ENCODE data around the gene ABCA8.

ABCA8 gene

DNA sequence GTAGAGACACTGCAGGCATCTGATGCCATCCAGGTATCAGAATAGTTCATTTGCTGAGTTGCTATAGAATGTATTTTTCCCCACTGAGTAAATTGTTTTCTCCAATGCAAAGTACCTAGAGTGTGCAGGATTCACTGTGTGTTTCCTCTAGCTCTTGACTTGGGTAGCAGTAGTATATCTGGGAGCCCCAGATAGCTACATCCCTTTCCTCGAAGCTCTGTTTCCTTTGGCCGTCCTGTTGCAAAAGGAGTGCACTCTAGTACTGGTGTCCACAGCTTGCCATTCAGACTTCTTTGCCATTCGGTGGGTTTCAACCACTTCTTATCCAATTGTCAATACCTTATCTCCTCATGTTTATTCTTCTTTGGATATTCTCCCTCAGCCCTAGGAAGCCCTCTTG lies 12.8 kb downstream of the ABCA8 start:
- no peaks in the 10 kb centered on the region for H3K27me3 ChIP-seq (replicated peaks in 2 of 5; ENCODE audit: control insufficient read depth in 4 of 5, insufficient read depth in 5 of 5, low read length in 4 of 5)
- WGBS (ENCODE audit: insufficient coverage): 50% methylated on average over 3 of the region's 3 CpGs
- H3K4me1 ChIP-seq (ENCODE audit: control extremely low read depth in 1 of 4, control insufficient read depth in 4 of 4, insufficient read depth in 4 of 4, low read length in 3 of 4): peaks cover 0 to 6% (median 3%) of the 10 kb centered on the region in 4 experiments
- H3K4me3 ChIP-seq (ENCODE audit: control insufficient read depth in 1 of 7, extremely low read depth in 1 of 7, insufficient read depth in 4 of 7, low read depth in 2 of 7, low read length in 6 of 7): no peak overlapping the region
- no peaks in the 10 kb centered on the region for H3K9me3 ChIP-seq (ENCODE audit: control extremely low read depth in 1 of 5, control insufficient read depth in 4 of 5, insufficient read depth in 2 of 5, low read depth in 1 of 5, low read length in 4 of 5)
- no peak overlapping the region for H3K27ac ChIP-seq (ENCODE audit: insufficient read depth in 1 of 2, low read depth in 1 of 2, low read length in 2 of 2, poor library complexity in 1 of 2, severe bottlenecking in 2 of 2)
- ChIA-PET CTCF (no interaction called here), POLR2A (no interaction called here)
- H3K36me3 ChIP-seq (ENCODE audit: control insufficient read depth in 4 of 4, insufficient read depth in 4 of 4, low read length in 3 of 4): no peaks in the 10 kb centered on the region
- DNase-seq: no peak

DNA sequence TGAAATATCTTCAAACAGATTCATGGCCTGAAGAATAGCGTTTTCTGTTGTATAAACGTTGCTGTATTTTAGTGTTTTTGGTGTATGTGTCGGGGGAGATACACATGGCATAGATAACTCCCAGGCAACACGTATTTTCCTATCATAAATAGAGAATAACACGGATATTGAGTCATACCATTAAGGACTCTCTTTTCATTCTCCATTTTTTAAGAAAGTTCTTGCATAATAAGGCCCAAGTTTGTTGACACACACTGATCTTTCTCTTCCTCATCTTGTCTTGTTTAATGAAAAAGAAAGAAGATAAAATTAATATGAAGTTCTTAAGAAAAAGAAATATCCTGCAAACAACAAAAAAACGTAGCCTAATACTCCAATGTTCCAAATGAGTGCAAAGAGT lies 13.4 kb downstream of the ABCA8 start:
- ChIA-PET POLR2A (no interaction called here), CTCF (no interaction called here)
- no peaks in the 10 kb centered on the region for H3K9me3 ChIP-seq (ENCODE audit: control extremely low read depth in 1 of 5, control insufficient read depth in 4 of 5, insufficient read depth in 2 of 5, low read depth in 1 of 5, low read length in 4 of 5)
- no peak for DNase-seq
- no peaks in the 10 kb centered on the region for H3K36me3 ChIP-seq (ENCODE audit: control insufficient read depth in 4 of 4, insufficient read depth in 4 of 4, low read length in 3 of 4)
- H3K27me3 ChIP-seq (replicated peaks in 2 of 5; ENCODE audit: control insufficient read depth in 4 of 5, insufficient read depth in 5 of 5, low read length in 4 of 5): no peaks in the 10 kb centered on the region
- no peak overlapping the region for H3K27ac ChIP-seq (ENCODE audit: insufficient read depth in 1 of 2, low read depth in 1 of 2, low read length in 2 of 2, poor library complexity in 1 of 2, severe bottlenecking in 2 of 2)
- 95% methylated on average over 3 of the region's 6 CpGs for WGBS (ENCODE audit: insufficient coverage)
- H3K4me3 ChIP-seq (ENCODE audit: control insufficient read depth in 1 of 7, extremely low read depth in 1 of 7, insufficient read depth in 4 of 7, low read depth in 2 of 7, low read length in 6 of 7): no peak overlapping the region
- peaks cover 0 to 6% (median 3%) of the 10 kb centered on the region in 4 experiments for H3K4me1 ChIP-seq (ENCODE audit: control extremely low read depth in 1 of 4, control insufficient read depth in 4 of 4, insufficient read depth in 4 of 4, low read length in 3 of 4)

DNA sequence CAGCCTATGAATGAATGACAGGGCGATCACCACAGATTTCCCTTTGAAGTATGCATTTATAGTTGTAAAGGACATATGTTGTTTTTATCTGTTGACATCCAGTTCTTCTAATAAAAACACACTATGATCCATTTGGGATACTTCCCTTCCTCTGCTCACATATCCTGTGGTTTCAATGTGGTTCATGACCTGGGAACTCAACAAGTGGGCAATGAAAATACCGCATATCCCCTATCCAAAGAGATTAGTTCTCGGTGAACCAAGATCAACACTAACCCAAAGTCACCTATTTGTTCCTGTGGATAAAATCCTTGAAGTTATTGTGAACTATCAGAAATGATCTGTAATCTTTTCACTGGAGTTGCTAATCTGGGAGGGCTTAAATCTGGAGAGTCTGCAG lies 16.0 kb downstream of the ABCA8 start:
- CTCF ChIA-PET: no interaction called here
- no peaks in the 10 kb centered on the region for H3K9me3 ChIP-seq (ENCODE audit: control extremely low read depth in 1 of 5, control insufficient read depth in 4 of 5, insufficient read depth in 2 of 5, low read depth in 1 of 5, low read length in 4 of 5)
- no peak overlapping the region for H3K4me3 ChIP-seq (ENCODE audit: control insufficient read depth in 1 of 7, extremely low read depth in 1 of 7, insufficient read depth in 4 of 7, low read depth in 2 of 7, low read length in 6 of 7)
- H3K36me3 ChIP-seq (ENCODE audit: control insufficient read depth in 4 of 4, insufficient read depth in 4 of 4, low read length in 3 of 4): no peaks in the 10 kb centered on the region
- DNase-seq: no peak
- POLR2A ChIA-PET: no interaction called here
- WGBS (ENCODE audit: insufficient coverage): no CpG with 5 or more reads among the region's 3 CpGs
- no peaks in the 10 kb centered on the region for H3K4me1 ChIP-seq (ENCODE audit: control extremely low read depth in 1 of 4, control insufficient read depth in 4 of 4, insufficient read depth in 4 of 4, low read length in 3 of 4)
- H3K27me3 ChIP-seq (replicated peaks in 2 of 5; ENCODE audit: control insufficient read depth in 4 of 5, insufficient read depth in 5 of 5, low read length in 4 of 5): no peaks in the 10 kb centered on the region
- no peak overlapping the region for H3K27ac ChIP-seq (ENCODE audit: insufficient read depth in 1 of 2, low read depth in 1 of 2, low read length in 2 of 2, poor library complexity in 1 of 2, severe bottlenecking in 2 of 2)

DNA sequence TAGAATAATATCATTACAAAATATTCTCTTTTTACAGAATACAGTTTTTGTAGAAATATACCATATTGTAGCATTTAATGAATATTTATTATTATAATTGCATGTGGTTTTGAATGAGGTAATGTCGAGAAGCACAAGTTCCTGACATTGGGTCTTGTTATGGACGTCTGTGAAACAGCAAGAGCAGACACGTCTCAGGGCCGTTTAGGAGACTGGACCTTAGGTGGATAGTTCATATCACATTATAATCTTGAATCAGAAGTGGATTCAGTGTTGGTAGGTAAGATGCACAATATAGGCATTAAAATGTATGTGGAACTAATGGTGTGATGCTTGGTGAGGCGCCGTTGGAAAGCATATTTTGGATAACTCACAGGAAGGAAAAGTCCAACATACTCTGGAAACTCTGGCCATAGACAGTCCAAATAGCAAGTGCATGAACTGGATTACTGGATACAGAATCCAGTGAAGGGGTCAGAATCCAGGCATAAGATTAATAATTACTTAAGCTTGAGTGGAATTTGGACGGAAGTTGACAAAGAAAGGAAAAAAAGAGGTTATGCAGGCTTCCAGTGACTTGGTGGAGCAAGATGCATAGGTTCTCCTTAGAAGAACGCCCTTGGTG lies 17.2 kb downstream of the ABCA8 start:
- Histone ChIP-seq H3K36me3 (ENCODE audit: control insufficient read depth in 4 of 4, insufficient read depth in 4 of 4, low read length in 3 of 4) (no peaks in the 10 kb centered on the region), H3K9me3 (ENCODE audit: control extremely low read depth in 1 of 5, control insufficient read depth in 4 of 5, insufficient read depth in 2 of 5, low read depth in 1 of 5, low read length in 4 of 5) (no peaks in the 10 kb centered on the region), H3K27ac (ENCODE audit: insufficient read depth in 1 of 2, low read depth in 1 of 2, low read length in 2 of 2, poor library complexity in 1 of 2, severe bottlenecking in 2 of 2) (no peak overlapping the region), H3K4me1 (ENCODE audit: control extremely low read depth in 1 of 4, control insufficient read depth in 4 of 4, insufficient read depth in 4 of 4, low read length in 3 of 4) (no peaks in the 10 kb centered on the region), H3K4me3 (ENCODE audit: control insufficient read depth in 1 of 7, extremely low read depth in 1 of 7, insufficient read depth in 4 of 7, low read depth in 2 of 7, low read length in 6 of 7) (no peak overlapping the region), H3K27me3 (replicated peaks in 2 of 5; ENCODE audit: control insufficient read depth in 4 of 5, insufficient read depth in 5 of 5, low read length in 4 of 5) (no peaks in the 10 kb centered on the region)
- WGBS (ENCODE audit: insufficient coverage): 73% methylated on average over 3 of the region's 8 CpGs
- ChIA-PET POLR2A (no interaction called here), CTCF (no interaction called here)
- no peak for DNase-seq

DNA sequence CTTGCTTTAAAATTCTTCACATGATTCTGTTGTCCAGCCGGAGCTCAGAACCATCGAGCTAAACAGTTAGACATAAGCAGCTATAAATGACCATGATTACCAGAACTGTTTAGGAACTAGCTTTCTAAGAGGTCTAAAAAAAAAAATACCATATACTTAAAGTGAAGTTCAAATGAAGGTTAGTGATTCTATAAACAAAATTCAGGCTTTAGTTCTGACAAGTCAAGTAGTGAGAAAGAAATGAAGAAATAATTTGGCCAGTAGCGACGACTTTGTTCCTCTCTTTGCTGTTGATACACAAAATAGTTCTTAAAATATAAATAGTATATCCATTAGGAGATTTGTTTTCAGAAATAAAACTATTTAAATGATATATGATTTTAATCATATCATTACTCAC lies 27.7 kb downstream of the ABCA8 start:
- Histone ChIP-seq H3K9me3 (ENCODE audit: control extremely low read depth in 1 of 5, control insufficient read depth in 4 of 5, insufficient read depth in 2 of 5, low read depth in 1 of 5, low read length in 4 of 5) (no peaks in the 10 kb centered on the region), H3K4me3 (ENCODE audit: control insufficient read depth in 1 of 7, extremely low read depth in 1 of 7, insufficient read depth in 4 of 7, low read depth in 2 of 7, low read length in 6 of 7) (no peak overlapping the region), H3K27ac (ENCODE audit: insufficient read depth in 1 of 2, low read depth in 1 of 2, low read length in 2 of 2, poor library complexity in 1 of 2, severe bottlenecking in 2 of 2) (no peak overlapping the region), H3K36me3 (ENCODE audit: control insufficient read depth in 4 of 4, insufficient read depth in 4 of 4, low read length in 3 of 4) (no peaks in the 10 kb centered on the region), H3K27me3 (replicated peaks in 2 of 5; ENCODE audit: control insufficient read depth in 4 of 5, insufficient read depth in 5 of 5, low read length in 4 of 5) (no peaks in the 10 kb centered on the region), H3K4me1 (ENCODE audit: control extremely low read depth in 1 of 4, control insufficient read depth in 4 of 4, insufficient read depth in 4 of 4, low read length in 3 of 4) (no peaks in the 10 kb centered on the region)
- POLR2A ChIA-PET: interaction anchor here (1.2 kb wide), 1 partner anchor 10 kb away, joined by 4 read pairs; no protein-coding TSS in a partner anchor
- CTCF ChIA-PET: no interaction called here
- WGBS (ENCODE audit: insufficient coverage): 100% methylated on average over 1 of the region's 4 CpGs
- no peak for DNase-seq

DNA sequence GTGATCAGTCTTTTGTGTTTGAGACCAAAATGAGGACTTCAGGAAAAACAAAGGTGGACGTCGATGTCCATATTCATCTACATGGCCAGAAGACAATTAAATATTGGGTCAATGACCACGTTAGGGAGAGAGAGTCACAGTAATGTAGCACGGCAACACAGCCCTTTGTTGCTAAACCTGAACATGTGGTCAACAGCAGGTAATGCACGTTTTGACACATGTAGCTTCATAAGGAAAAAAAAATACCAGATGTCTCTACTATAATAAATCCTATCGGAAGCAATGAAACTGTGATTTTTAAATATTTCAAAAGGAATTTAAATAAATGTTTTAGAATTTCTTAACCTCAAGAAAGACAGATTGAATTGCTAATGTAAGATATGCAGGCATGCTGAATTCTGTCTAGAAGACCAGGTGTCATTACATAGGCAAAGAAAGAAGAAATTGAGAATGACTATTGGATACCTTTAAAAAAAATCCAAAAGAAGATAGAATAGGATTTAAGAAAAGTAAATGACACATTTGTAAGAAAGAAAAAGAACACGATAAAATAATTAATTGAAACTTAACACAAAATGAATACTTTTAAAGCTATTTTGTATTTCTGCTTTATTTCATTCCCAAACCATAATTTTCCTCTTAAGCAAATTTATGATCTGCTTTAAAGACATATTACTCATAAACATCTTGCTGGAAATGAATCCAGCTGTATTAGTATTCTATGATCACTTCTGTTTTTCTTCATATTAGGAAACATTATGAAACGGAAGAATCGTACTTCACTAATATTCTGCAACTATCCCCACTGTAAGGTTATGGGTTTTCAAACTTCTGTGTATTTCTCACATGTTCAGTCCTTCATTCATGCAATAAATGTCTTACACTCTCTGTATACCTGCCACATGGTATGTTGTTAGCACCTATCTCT lies 30.1 kb downstream of the ABCA8 start:
- Histone ChIP-seq H3K27ac (ENCODE audit: insufficient read depth in 1 of 2, low read depth in 1 of 2, low read length in 2 of 2, poor library complexity in 1 of 2, severe bottlenecking in 2 of 2) (no peak overlapping the region), H3K9me3 (ENCODE audit: control extremely low read depth in 1 of 5, control insufficient read depth in 4 of 5, insufficient read depth in 2 of 5, low read depth in 1 of 5, low read length in 4 of 5) (no peaks in the 10 kb centered on the region), H3K27me3 (replicated peaks in 2 of 5; ENCODE audit: control insufficient read depth in 4 of 5, insufficient read depth in 5 of 5, low read length in 4 of 5) (no peaks in the 10 kb centered on the region), H3K4me1 (ENCODE audit: control extremely low read depth in 1 of 4, control insufficient read depth in 4 of 4, insufficient read depth in 4 of 4, low read length in 3 of 4) (no peaks in the 10 kb centered on the region), H3K4me3 (ENCODE audit: control insufficient read depth in 1 of 7, extremely low read depth in 1 of 7, insufficient read depth in 4 of 7, low read depth in 2 of 7, low read length in 6 of 7) (no peak overlapping the region), H3K36me3 (ENCODE audit: control insufficient read depth in 4 of 4, insufficient read depth in 4 of 4, low read length in 3 of 4) (no peaks in the 10 kb centered on the region)
- WGBS (ENCODE audit: insufficient coverage): 98% methylated on average over 5 of the region's 9 CpGs
- POLR2A ChIA-PET: no interaction called here
- DNase-seq: no peak
- CTCF ChIA-PET: interaction anchor here (1.2 kb wide), 1 partner anchor 8 kb away, joined by 3 read pairs; no protein-coding TSS in a partner anchor

DNA sequence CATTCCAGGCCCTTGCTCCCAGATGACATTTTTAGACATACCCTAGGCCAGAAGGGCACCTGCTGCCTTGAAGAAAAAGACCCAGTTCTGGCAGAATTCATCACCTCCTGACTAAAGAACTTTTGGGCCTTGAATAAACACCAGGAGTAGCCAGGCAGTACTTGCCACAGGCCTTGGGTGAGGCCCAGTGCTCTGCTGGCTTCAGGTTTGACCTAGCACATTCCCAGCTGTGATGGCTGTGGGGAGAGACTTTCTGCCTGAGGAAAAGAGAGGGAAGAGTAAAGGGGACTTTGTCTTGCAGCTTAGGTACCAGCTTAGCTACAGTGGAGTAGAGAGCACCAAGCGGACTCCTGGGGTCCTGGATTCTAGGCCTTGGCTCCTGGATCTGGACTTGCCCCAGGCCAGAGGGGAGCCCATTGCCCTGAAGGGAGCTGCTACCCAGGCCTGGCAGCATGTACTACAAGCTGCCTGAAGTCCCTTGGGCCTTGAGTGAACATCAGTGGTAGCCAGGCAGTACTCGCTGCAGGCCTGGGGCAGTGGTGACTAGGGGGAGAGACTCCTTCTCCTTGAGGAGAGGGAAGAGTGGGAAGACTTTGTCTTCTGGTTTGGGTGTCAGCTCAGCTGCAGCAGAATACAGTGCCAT lies 44.3 kb downstream of the ABCA8 start:
- CTCF ChIA-PET: no interaction called here
- Histone ChIP-seq H3K4me3 (ENCODE audit: control insufficient read depth in 1 of 7, extremely low read depth in 1 of 7, insufficient read depth in 4 of 7, low read depth in 2 of 7, low read length in 6 of 7) (no peak overlapping the region), H3K27ac (ENCODE audit: insufficient read depth in 1 of 2, low read depth in 1 of 2, low read length in 2 of 2, poor library complexity in 1 of 2, severe bottlenecking in 2 of 2) (no peak overlapping the region), H3K27me3 (replicated peaks in 2 of 5; ENCODE audit: control insufficient read depth in 4 of 5, insufficient read depth in 5 of 5, low read length in 4 of 5) (no peaks in the 10 kb centered on the region), H3K36me3 (ENCODE audit: control insufficient read depth in 4 of 4, insufficient read depth in 4 of 4, low read length in 3 of 4) (no peaks in the 10 kb centered on the region), H3K9me3 (ENCODE audit: control extremely low read depth in 1 of 5, control insufficient read depth in 4 of 5, insufficient read depth in 2 of 5, low read depth in 1 of 5, low read length in 4 of 5) (peaks cover 0 to 4% (median 0%) of the 10 kb centered on the region in 5 experiments), H3K4me1 (ENCODE audit: control extremely low read depth in 1 of 4, control insufficient read depth in 4 of 4, insufficient read depth in 4 of 4, low read length in 3 of 4) (peaks cover 0 to 20% (median 4%) of the 10 kb centered on the region in 4 experiments)
- POLR2A ChIA-PET: no interaction called here
- no peak for DNase-seq
- WGBS (ENCODE audit: insufficient coverage): 88% methylated on average over 1 of the region's 2 CpGs
